HG03469 (cell line): Measurements from ENCODE around the gene KIF20A.
"Not testable (repeated sequence)": the region's sequence is repeated elsewhere in the genome, so short reads cannot be mapped to it uniquely, and the experiment has no call there.

Source experiments
- ATAC-seq: cut with Tn5 transposase; IDR thresholded peaks from one replicate; pipeline ENCODE4 v1.9.1; 2021; ENCODE audit warnings: mild to moderate bottlenecking, moderate library complexity, moderate number of reproducible peaks; ENCODE audit not compliant: unreplicated experiment

The KIF20A gene

GRCh38 chr5:138182808-138183207, 3.9 kb downstream of the KIF20A start:
- ATAC-seq: no peak

- no peak for ATAC-seq
Observed at GRCh38 chr5:138186002-138186447, 7.1 kb downstream of the KIF20A start.

- ATAC-seq: no peak
Observed at GRCh38 chr5:138188626-138189025, 9.7 kb downstream of the KIF20A start.

DNA sequence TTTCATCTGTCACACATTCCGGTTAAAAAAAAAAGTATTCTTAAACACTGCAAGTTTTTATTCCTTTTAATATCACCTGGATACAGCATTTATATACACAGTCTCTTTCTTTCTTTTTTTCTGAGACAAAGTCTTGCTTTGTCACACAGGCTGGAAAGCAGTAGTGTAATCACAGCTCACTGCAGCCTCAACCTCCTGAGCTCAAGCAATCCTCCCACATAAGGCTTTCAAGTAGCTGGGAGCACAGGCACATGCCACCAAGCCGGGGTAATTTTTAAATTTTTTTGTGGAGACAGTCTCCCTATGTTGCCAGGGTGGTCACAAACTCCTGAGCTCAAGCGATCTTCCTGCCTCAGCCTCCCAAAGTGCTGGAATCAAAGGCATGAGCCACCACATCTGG, 13.9 kb downstream of the KIF20A start:
- no peak for ATAC-seq

DNA sequence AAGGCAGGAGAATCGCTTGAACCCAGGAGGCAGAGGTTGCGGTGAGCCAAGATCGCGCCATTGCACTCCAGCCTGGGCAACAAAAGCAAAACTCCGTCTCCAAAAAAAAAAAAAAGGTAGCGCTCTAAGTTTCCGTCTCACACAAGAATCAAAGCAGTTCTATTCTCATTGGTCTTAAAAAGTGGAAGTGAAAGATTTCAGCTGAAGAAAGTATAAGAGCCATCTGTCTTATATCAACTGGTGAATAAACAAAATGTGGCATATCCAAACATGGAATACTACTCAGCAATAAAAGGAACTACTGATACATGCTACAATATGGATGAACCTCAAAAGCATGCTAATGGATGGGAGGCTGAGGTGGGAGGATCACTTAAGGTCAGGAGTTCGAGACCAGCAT, 14.9 kb downstream of the KIF20A start:
- ATAC-seq: not testable (repeated sequence)

DNA sequence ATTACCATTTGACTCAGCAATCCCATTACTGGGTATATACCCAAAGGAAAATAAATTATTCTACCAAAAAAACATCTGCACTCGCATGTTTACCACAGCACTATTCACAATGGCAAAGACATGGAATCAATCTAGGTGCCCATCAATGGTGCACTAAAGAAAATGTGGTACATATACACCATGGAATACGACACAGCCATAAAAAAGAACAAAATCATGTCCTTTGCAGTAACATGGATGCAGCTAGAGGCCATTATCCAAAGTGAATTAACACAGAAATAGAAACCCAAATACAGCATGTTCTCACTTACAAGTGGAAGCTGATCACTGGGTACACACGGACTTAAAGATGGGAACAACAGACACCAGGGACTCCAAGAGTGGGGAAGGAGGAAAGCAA, 32.1 kb downstream of the KIF20A start:
- no peak for ATAC-seq

DNA sequence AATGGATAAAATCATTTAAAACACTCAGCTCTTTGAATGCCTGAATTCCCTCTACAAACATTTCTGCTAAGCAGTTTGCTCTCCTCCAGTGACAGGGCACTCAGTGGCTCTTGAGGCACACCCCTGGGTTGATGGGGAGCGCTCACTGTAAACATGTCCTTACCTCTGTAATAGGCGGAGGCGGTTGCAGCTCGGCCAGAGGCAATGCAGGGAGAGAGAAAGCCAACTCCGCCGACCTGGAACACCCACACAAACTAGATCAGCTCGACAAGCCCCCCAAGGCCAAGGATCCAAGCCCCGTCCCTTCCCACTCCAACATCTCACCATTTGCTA, 33.9 kb downstream of the KIF20A start:
- ATAC-seq: no peak

DNA sequence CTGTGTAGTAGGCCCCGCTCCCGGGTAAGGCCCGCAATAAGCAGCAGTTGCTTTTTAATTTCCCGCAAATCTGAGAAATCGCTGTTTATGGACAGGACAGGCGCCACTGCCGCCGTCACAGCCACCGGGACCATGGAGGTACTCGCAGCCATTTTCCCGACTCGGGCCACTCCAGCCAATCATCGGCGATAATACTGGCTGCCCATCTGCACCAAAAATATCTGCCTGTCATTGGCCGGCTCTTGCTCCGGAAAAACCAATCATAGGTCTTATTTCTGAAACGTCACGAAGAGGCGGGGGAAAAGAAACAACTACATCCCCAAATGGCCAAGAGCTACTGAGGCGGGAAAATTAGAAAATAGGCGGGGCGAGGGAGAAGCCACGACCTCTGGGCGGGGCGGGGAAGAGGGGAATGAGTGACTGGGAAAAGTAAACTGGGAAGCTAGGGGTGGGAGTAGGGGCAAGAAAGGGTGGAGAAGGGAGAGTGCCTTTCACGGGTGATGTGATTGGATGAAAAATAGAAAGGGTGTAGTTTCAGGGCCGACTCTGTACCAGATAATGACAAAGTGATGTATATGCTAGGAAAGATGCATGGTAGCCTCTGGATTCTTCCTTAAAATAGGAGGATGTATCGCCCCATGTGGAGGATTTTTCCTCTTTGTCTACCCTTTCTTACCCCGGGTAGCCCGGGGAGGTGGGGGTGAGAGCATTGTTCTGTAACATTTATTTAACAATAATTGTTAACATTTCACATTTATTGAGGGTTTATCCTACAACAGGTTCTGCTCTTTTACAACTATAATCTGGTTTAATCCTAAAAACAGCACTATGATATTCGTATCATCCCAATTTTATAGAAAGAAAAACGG, 34.5 kb downstream of the KIF20A start, which contains the start of gene CDC23:
TSS of gene CDC23 (minus strand) at position 163 of the 869 bp plus-strand sequence. CDS start at position 152, 11 bp downstream.
- peak; percentile 83 for ATAC-seq

DNA sequence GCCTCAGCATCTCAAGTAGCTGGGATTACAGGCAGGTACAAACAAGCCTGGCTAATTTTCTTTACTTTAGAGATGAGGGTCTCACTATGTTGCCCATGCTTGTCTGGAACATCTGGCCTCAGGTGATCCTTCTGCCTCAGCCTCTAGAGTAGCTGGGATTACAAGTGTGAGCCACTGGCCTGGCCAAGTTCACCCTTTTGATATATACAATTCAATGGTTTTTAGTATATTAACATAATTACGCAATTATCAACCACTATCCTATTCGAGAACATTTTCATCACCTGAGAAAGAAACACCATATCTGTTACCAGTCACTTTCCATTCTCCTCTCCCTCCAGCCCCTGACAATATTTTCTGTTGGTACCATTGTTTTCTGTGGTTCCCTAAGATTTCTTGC, 37.9 kb downstream of the KIF20A start:
- ATAC-seq: no peak

DNA sequence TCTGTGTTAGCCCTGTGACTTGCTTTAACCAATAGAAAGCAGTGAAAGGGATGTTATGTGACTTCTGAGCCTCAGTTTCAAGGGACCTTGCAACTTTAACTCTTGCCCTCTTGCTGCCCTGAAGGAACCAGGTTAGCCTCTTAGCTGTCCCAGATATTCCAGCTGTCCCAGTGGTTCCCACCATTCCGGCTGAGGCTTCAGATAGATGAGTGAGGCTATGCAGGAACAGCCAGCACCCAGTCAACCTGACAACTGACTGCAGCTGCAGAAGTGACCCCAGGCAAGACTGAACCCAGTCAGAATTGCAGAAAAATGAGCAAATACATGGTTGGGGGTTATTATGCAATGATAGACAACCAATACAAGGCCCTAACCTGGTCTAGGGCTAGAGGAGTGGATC, 44.6 kb downstream of the KIF20A start:
- no peak for ATAC-seq

GRCh38 chr5:138224712-138225111, 45.8 kb downstream of the KIF20A start:
- no peak for ATAC-seq

GRCh38 chr5:138226910-138227309, 48.0 kb downstream of the KIF20A start:
- no peak for ATAC-seq

DNA sequence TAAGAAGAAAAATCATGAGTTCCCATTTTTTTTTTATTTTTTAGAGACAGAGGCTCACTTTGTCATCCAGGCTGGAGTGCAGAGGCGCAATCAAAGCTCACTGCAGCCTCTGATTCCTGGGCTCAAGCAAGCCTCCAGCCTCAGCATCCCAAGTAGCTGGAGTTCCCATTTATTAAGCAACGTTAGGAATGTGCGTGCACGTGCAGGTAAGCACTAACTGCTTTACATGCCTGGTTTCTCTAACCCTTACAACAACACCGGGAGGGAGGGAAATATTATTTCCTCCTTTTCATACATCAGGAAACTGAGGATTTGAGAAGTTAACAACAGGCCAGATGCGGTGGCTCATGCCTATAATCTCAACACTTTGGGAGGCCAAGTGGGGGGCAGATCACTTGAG, 50.5 kb downstream of the KIF20A start:
- no peak for ATAC-seq

GRCh38 chr5:138230261-138230660, 51.3 kb downstream of the KIF20A start:
- no peak for ATAC-seq

DNA sequence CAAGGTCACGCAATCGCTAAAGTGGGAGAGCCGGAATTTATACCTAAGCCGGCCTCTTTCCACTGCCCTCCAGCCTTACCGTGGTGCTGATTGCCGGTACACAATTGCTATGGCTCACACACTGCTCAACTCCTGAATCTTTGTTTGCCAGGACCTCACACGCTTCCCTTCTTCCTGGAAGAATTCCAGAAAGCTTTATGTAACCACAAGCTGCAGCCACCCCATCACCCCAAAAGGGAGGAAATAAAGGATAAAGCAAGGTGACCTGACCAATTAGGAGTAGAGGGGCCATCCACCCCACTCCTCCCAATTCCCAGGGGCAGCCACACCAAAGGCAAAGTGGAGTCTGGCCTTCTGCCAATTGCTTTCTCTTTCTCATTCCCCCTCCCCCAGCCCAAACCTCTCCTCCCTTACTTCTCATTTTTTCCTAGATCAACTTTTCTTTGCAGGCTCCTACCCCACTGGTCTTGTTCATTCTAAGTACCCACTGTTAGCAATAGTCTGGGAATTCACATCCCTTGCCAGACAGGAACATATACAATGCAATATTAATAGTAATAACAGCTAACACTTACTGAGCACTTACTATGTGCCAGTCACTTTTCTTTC, 52.2 kb downstream of the KIF20A start:
- ATAC-seq: no peak

DNA sequence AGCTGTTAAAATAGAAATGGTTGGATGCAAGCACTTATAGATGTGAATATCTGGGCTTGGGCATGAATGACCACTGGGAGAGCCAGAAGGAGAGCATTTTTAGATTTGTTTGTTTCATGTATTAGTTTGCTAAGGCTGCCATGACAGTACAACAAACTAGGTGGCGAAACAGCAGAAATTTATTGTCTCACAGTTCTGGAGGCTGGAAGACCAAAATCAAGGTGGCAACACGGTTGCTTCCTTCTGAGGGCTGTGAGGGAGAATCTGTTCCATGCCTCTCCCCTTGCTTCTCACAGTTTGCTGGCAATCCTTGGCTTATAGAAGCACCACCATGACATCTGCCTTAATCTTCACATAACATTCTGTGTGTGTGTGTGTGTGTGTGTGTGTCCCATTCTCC, 54.4 kb downstream of the KIF20A start:
- no peak for ATAC-seq

- no peak for ATAC-seq
Observed at GRCh38 chr5:138234651-138235050, 55.7 kb downstream of the KIF20A start.
